Thoracic aorta endothelial cell (primary cell): Measurements from ENCODE around the gene KRT25. TPM values are rescaled to one million over a fixed set of nuclear protein-coding genes. Genes with fewer than 3 reads are reported as not detected.

Experiments used
- total RNA-seq: library from RNA; depleted of rRNA; stranded (reverse); fragments of >200 nt; gene quantifications from 2 replicates; pipeline ENCODE4 v1.2.3, GENCODE V29; 2012

Gene KRT25
- not detected in 2 replicates for total RNA-seq

GRCh38 chr17:40755231-40755630 lies at the start of gene KRT25:
Gene KRT25 (minus strand): TSS chr17:40755331. CDS start chr17:40755271, 60 bp downstream.

GRCh38 chr17:40799859-40800258 lies 44.7 kb upstream of the KRT25 start, which contains the start of gene KRT28:
Gene KRT28 (minus strand): TSS chr17:40799959. CDS start chr17:40799893, 66 bp downstream.

GRCh38 chr17:40782450-40782849 lies 27.3 kb upstream of the KRT25 start, which contains the start of gene KRT27:
Gene KRT27 (minus strand): TSS chr17:40782550. CDS start chr17:40782493, 57 bp downstream.

GRCh38 chr17:40772101-40772500 lies 17.0 kb upstream of the KRT25 start, which contains the start of gene KRT26:
Gene KRT26 (minus strand): TSS chr17:40772201. CDS start chr17:40772113, 88 bp downstream.

GRCh38 chr17:40703652-40704051 lies 51.5 kb downstream of the KRT25 start, which contains the start of gene KRT24:
Gene KRT24 (minus strand): TSS chr17:40703752. CDS start chr17:40703693, 59 bp downstream.

Other genes starting within 250 kb of the KRT25 start
- gene CCR7, start 189.9 kb downstream of the KRT25 start, total RNA-seq, result not detected in 2 replicates
- 120 and 125 TPM in 2 replicates for gene SMARCE1, start 107.5 kb downstream of the KRT25 start, total RNA-seq
- gene KRT222, start 90.2 kb downstream of the KRT25 start, total RNA-seq, result not detected in 2 replicates
- not detected in 2 replicates for gene KRT24, start 51.6 kb downstream of the KRT25 start, total RNA-seq
- not detected in 2 replicates for gene KRT26, start 16.9 kb upstream of the KRT25 start, total RNA-seq
- gene KRT27, start 27.2 kb upstream of the KRT25 start, total RNA-seq, result not detected in 2 replicates
- gene KRT28, start 44.6 kb upstream of the KRT25 start, total RNA-seq, result not detected in 2 replicates
- 2.1 and 10.2 TPM in 2 replicates for gene KRT10, start 67.3 kb upstream of the KRT25 start, total RNA-seq
- not detected in 2 replicates for gene KRT12, start 111.9 kb upstream of the KRT25 start, total RNA-seq
- gene KRT20, start 129.9 kb upstream of the KRT25 start, total RNA-seq, result not detected in 2 replicates
- gene KRT23, start 182.3 kb upstream of the KRT25 start, total RNA-seq, result not detected in 2 replicates
- gene KRT39, start 211.6 kb upstream of the KRT25 start, total RNA-seq, result not detected in 2 replicates
- not detected in 2 replicates for gene KRT40, start 229.0 kb upstream of the KRT25 start, total RNA-seq
- gene KRTAP3-3, start 238.8 kb upstream of the KRT25 start, total RNA-seq, result not detected in 2 replicates
- gene KRTAP3-2, start 244.6 kb upstream of the KRT25 start, total RNA-seq, result not detected in 2 replicates